Activated CD4-positive, alpha-beta T cell treated with anti-CD3 and anti-CD28 coated beads for 36 hours (primary cell): ENCODE measurements around the gene SLC10A7. TPM values are rescaled to one million over a fixed set of nuclear protein-coding genes. Genes with fewer than 3 reads are reported as not detected.

Experiments
- ATAC-seq: fragments of 200-7000 bp; cut with Tn5 transposase; one replicate; pipeline ENCODE4 v1.10.0; 2021; ENCODE audit warnings: mild to moderate bottlenecking, moderate library complexity
- CTCF ChIA-PET: fragments of 350-600 bp; sonication (Branson Sonifier 250); formaldehyde crosslinking; loops from one replicate; lab custom pipeline; 2021; ENCODE audit warnings: antibody characterized with exemption; lab: Charles Lee
- POLR2A ChIA-PET: fragments of 350-600 bp; sonication (Branson Sonifier 250); formaldehyde crosslinking; loops from one replicate; lab custom pipeline; 2021; ENCODE audit warnings: antibody characterized with exemption, inconsistent platforms; lab: Charles Lee
- DNase-seq: peaks from one replicate; pipeline ENCODE4 v3.0.0-alpha.2; 2020
- H3K27ac Mint-ChIP-seq: one replicate; pipeline ENCODE4 v1.8.0; 2021; ENCODE audit warnings: mixed read lengths
- H3K27me3 Mint-ChIP-seq: one replicate; pipeline ENCODE4 v1.8.0; 2021; ENCODE audit warnings: mixed read lengths
- H3K36me3 Mint-ChIP-seq: one replicate; pipeline ENCODE4 v1.8.0; 2021; ENCODE audit warnings: low read depth, mixed read lengths
- H3K4me1 Mint-ChIP-seq: one replicate; pipeline ENCODE4 v1.8.0; 2021; ENCODE audit warnings: mixed read lengths
- H3K4me3 Mint-ChIP-seq: one replicate; pipeline ENCODE4 v1.8.0; 2021; ENCODE audit warnings: mild to moderate bottlenecking, moderate library complexity, mixed read lengths
- H3K9me3 Mint-ChIP-seq: one replicate; pipeline ENCODE4 v1.8.0; 2021; ENCODE audit warnings: low read depth, mixed read lengths
- intact Hi-C, 2 experiments: fragments of 100-400 bp; cut with DNase I in 1 of 2; cut with micrococcal nuclease in 1 of 2; formaldehyde crosslinking; loops; one replicate each; pipeline versions ENCODE4 v1.14.2 to v1.15.1; 2022 to 2024; cut with DNase I, micrococcal nuclease
- total RNA-seq, 2 experiments: library from RNA; stranded (reverse); gene quantifications; one replicate each; pipeline ENCODE4 v1.2.3, GENCODE V29; 2021

SLC10A7 gene
- total RNA-seq, 2 experiments from 2014 or later, result 16.5 to 19.2 TPM

DNA sequence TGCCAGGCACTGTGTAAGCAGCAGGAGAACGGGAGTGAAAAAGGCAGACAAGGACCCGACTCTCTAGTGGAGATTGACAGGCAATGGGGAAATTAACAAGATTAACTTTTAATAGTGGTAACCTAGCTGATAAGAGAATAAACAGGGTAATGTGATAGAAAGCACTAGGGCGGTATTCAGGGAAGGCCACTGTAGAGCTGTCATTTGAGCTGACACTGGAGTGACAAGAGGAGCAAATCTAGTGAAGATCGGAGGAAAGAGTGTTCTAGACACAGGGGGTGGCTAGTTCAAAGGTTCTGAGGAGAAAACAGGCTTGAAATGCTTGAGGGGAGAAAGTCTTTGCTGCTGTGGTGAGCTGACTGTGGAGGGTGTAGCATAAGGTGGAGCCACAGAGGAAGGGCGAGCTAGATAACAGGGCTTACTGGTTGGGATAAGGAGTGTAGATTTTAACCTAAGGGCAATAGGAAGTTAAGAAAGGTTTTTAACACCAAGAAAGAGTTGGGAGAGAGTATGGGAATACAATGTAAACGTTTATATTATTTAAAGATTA, 122.8 kb downstream of the SLC10A7 start:
- DNase-seq, result no peak

GRCh38 chr4:146398404-146398803, 123.3 kb downstream of the SLC10A7 start:
- H3K27ac Mint-ChIP-seq, result no peak overlapping the region
- ChIA-PET CTCF (no interaction called here), POLR2A (no interaction called here)

More for the DNA sequence above, 122.8 kb downstream of the SLC10A7 start:
- H3K4me3 Mint-ChIP-seq, result no peak overlapping the region
- ChIA-PET POLR2A (no interaction called here), CTCF (no interaction called here)
- H3K27me3 Mint-ChIP-seq, result no peaks in the 10 kb centered on the region
- no peak for ATAC-seq
- H3K9me3 Mint-ChIP-seq, result no peaks in the 10 kb centered on the region
- H3K4me1 Mint-ChIP-seq, result no peaks in the 10 kb centered on the region
- H3K27ac Mint-ChIP-seq, result no peak overlapping the region
- intact Hi-C loops, result no loop called here
- no peaks in the 10 kb centered on the region for H3K36me3 Mint-ChIP-seq

GRCh38 chr4:146389561-146389960, 132.2 kb downstream of the SLC10A7 start:
- ChIA-PET POLR2A (no interaction called here), CTCF (interaction anchor here (0.8 to 1.0 kb wide), 2 partner anchors 47 to 49 kb away, joined by 3 read pairs; no protein-coding TSS in a partner anchor)
- Mint-ChIP-seq H3K27me3 (no peaks in the 10 kb centered on the region), H3K4me3 (no peak overlapping the region), H3K4me1 (peaks cover 2% of the 10 kb centered on the region), H3K27ac (no peak overlapping the region), H3K9me3 (no peaks in the 10 kb centered on the region), H3K36me3 (no peaks in the 10 kb centered on the region)
- ATAC-seq (no peak), DNase-seq (no peak)
- intact Hi-C loops, result no loop called here

More at GRCh38 chr4:146398404-146398803, 123.3 kb downstream of the SLC10A7 start:
- DNase-seq (no peak), ATAC-seq (no peak)
- Mint-ChIP-seq H3K4me3 (no peak overlapping the region), H3K36me3 (no peaks in the 10 kb centered on the region), H3K9me3 (no peaks in the 10 kb centered on the region), H3K4me1 (no peaks in the 10 kb centered on the region), H3K27me3 (no peaks in the 10 kb centered on the region)
- intact Hi-C loops, result no loop called here

DNA sequence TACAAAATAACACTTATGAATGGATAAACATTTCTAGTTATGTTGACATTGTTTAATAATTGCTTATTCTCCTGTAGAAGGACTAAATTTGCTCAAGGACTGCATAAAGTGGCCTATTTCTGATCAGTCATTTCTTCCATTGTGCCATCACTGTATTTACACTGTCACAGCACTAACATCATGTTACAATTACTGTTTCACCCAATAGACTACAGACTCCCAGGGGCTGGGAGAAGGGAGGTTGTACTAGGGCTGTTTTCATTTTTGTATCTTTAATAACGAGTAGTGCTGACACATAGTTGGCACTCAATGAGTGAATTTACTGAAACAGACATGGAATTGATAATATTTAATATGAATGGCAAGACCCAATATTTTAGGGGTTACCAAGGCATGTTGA, 139.5 kb downstream of the SLC10A7 start:
- Mint-ChIP-seq H3K27me3 (no peaks in the 10 kb centered on the region), H3K27ac (no peak overlapping the region), H3K4me3 (no peak overlapping the region), H3K36me3 (no peaks in the 10 kb centered on the region), H3K4me1 (peaks cover 2% of the 10 kb centered on the region), H3K9me3 (no peaks in the 10 kb centered on the region)
- ChIA-PET CTCF (interaction anchor here (0.5 to 0.6 kb wide), 2 partner anchors 108 to 423 kb away, joined by 3 read pairs; no protein-coding TSS in a partner anchor), POLR2A (no interaction called here)
- no peak for ATAC-seq
- DNase-seq, result no peak
- intact Hi-C loops, result no loop called here

DNA sequence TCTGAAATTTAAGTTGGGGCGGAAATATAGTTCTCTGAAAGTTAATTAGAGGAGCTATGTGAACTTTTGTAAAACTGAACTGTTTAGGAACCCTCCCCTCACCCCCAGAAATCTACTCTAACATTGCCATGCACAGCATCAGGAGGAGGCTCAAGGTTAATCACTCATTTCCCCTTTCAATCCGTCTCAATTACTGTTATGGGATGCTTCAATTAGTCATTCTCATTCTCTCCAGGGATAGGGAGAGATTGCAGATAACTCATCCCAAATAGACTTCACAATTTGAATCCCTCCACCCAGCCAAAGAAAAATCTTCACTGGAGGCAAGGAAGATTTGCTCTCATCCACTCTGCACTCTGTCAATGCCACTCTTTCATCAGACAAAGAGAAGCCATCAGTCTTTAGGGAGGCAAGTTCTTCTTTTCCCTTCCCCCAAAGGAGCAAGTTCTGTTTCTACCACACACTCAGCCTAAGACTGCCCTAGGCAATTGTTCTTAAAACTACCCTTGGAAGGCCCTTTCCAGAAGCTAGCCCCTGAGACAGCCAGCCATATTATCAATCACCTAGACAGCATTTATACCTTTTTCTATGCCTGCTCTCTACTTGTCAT, 140.4 kb downstream of the SLC10A7 start:
- ChIA-PET POLR2A (no interaction called here), CTCF (no interaction called here)
- no peak overlapping the region for H3K27ac Mint-ChIP-seq
- H3K9me3 Mint-ChIP-seq, result no peaks in the 10 kb centered on the region
- H3K27me3 Mint-ChIP-seq, result no peaks in the 10 kb centered on the region
- no peak overlapping the region for H3K4me3 Mint-ChIP-seq
- intact Hi-C loops, result no loop called here
- ATAC-seq (no peak), DNase-seq (no peak)
- peaks cover 2% of the 10 kb centered on the region for H3K4me1 Mint-ChIP-seq
- H3K36me3 Mint-ChIP-seq, result no peaks in the 10 kb centered on the region

GRCh38 chr4:146379744-146380143, 142.0 kb downstream of the SLC10A7 start:
- H3K27me3 Mint-ChIP-seq, result no peaks in the 10 kb centered on the region
- H3K4me3 Mint-ChIP-seq, result no peak overlapping the region
- CTCF ChIA-PET, result no interaction called here
- no peaks in the 10 kb centered on the region for H3K4me1 Mint-ChIP-seq
- ATAC-seq (no peak), DNase-seq (no peak)
- no peaks in the 10 kb centered on the region for H3K36me3 Mint-ChIP-seq
- H3K27ac Mint-ChIP-seq, result no peak overlapping the region
- H3K9me3 Mint-ChIP-seq, result no peaks in the 10 kb centered on the region
- intact Hi-C loops, result no loop called here
- POLR2A ChIA-PET, result no interaction called here

DNA sequence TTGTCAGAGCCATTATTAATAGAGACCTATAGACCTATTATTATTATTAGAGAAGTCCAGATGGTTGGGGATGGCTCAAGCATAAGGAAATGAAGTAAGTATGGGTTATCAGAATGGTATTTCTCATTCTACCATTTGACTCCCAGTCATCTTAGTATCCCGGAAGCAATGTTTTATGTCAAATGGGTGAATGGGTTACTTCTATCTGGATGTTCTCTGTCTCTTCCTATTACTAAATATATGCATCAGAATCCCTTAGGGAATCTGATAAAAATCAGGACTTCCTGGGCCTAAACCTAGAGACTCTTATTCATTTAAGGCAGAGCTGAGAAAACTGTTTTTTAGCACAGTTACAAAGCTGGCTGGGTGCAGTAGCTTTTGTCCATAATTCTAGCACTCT, 149.9 kb downstream of the SLC10A7 start:
- CTCF ChIA-PET, result interaction anchor here (1.0 kb wide), 1 partner anchor 124 kb away, joined by 3 read pairs; no protein-coding TSS in a partner anchor
- H3K4me1 Mint-ChIP-seq, result peaks cover 2% of the 10 kb centered on the region
- H3K27ac Mint-ChIP-seq, result no peak overlapping the region
- H3K27me3 Mint-ChIP-seq, result no peaks in the 10 kb centered on the region
- H3K4me3 Mint-ChIP-seq, result no peak overlapping the region
- DNase-seq (no peak), ATAC-seq (no peak)
- intact Hi-C loops, result no loop called here
- H3K9me3 Mint-ChIP-seq, result no peaks in the 10 kb centered on the region
- POLR2A ChIA-PET, result no interaction called here
- no peaks in the 10 kb centered on the region for H3K36me3 Mint-ChIP-seq

DNA sequence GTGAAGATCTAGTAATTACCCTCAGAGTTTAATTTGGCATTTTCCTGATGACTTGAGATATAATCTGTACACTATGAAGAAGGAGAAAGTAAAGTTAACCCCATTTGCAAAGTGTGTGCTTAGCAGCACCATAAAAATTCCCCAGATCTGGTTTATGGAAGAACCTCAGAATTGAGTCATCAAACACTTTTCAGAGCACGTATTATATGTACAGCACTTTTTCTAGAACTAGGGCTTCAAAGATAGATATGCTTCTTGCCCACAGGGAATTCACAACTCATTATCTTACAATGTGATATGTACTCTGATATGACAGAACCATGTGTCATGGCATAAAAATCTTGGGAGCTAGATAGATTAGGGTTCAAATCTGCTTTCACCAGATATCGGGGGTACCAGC, 150.9 kb downstream of the SLC10A7 start:
- no peak for DNase-seq
- H3K27me3 Mint-ChIP-seq, result no peaks in the 10 kb centered on the region
- intact Hi-C loops, result no loop called here
- H3K9me3 Mint-ChIP-seq, result peaks cover 2% of the 10 kb centered on the region
- no peaks in the 10 kb centered on the region for H3K36me3 Mint-ChIP-seq
- CTCF ChIA-PET, result no interaction called here
- no peak overlapping the region for H3K27ac Mint-ChIP-seq
- H3K4me1 Mint-ChIP-seq, result peaks cover 2% of the 10 kb centered on the region
- H3K4me3 Mint-ChIP-seq, result no peak overlapping the region
- ATAC-seq, result no peak
- POLR2A ChIA-PET, result no interaction called here

- Mint-ChIP-seq H3K4me1 (peaks cover 2% of the 10 kb centered on the region), H3K4me3 (no peak overlapping the region), H3K27ac (no peak overlapping the region), H3K9me3 (peaks cover 2% of the 10 kb centered on the region), H3K27me3 (no peaks in the 10 kb centered on the region), H3K36me3 (no peaks in the 10 kb centered on the region)
- intact Hi-C loops, result no loop called here
- ChIA-PET CTCF (no interaction called here), POLR2A (no interaction called here)
- no peak for ATAC-seq
- DNase-seq, result no peak
These were observed 152.3 kb downstream of the SLC10A7 start for GRCh38 chr4:146369446-146369845.

DNA sequence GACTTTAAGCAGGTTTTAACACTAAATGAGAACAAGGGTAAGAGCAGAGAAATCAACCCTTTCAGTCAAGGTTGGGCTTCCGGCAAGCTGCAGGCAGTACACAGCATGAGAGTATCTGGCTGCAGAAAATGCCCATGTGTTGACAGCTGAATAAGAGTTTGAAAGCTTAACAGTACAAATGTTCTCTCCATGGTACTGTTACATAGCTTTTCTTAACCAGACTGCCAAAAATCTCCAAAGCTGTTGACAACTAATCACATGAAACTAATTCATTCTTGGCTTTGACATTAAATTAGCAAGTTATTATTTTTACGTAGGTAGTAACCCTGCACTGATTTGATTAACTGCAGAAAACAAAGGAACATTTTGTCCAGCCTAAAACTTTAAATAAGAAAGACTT, 153.5 kb downstream of the SLC10A7 start:
- Mint-ChIP-seq H3K27me3 (no peaks in the 10 kb centered on the region), H3K27ac (no peak overlapping the region), H3K4me1 (peaks cover 2% of the 10 kb centered on the region), H3K4me3 (no peak overlapping the region), H3K36me3 (peaks cover 11% of the 10 kb centered on the region), H3K9me3 (peaks cover 14% of the 10 kb centered on the region)
- CTCF ChIA-PET, result no interaction called here
- POLR2A ChIA-PET, result no interaction called here
- intact Hi-C loops, result no loop called here
- ATAC-seq, result no peak
- DNase-seq, result no peak

DNA sequence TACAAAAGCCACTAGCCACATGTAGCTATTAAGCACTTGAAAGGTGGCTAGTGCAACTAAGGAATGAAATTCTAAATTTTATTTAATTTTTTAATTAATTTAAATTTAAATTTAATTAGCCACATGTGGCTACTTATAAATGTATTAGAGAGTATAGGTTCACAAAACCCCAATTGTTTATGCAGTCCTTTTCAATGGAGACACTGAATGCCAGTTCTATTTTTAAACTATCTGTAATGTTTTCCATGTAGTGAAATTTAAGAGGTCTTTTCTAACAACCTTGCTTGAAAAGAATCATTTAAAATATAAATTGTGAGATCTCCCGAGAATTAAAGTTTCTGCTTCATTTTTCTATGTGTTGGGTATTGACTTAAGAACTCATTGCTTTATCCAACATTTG, 154.4 kb downstream of the SLC10A7 start:
- no peak overlapping the region for H3K4me3 Mint-ChIP-seq
- DNase-seq, result no peak
- peaks cover 2% of the 10 kb centered on the region for H3K4me1 Mint-ChIP-seq
- no peaks in the 10 kb centered on the region for H3K27me3 Mint-ChIP-seq
- POLR2A ChIA-PET, result no interaction called here
- CTCF ChIA-PET, result interaction anchor here (0.5 kb wide), 1 partner anchor 1772 kb away, joined by 3 read pairs; no protein-coding TSS in a partner anchor
- intact Hi-C loops, result no loop called here
- ATAC-seq, result no peak
- peaks cover 18% of the 10 kb centered on the region for H3K9me3 Mint-ChIP-seq
- peaks cover 17% of the 10 kb centered on the region for H3K36me3 Mint-ChIP-seq
- H3K27ac Mint-ChIP-seq, result no peak overlapping the region

DNA sequence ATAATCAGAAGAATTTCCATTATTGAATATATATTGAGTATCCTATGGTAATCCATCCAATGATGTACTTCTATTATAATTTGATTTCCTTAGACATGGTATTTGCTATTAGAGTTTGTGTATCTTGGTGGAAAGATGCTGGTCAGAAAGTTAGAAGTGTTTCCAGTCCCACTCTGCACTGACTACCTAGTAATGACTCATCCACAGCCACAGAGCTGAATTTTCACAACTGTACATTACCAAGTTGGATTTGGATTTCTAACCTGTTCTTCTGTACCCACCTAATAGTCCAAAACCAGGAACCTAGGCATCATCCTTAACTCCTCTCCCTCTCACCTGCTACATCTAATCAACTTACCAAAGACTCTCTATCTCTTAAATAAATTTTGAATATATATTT, 162.0 kb downstream of the SLC10A7 start:
- H3K36me3 Mint-ChIP-seq, result peaks cover 36% of the 10 kb centered on the region
- no peak overlapping the region for H3K4me3 Mint-ChIP-seq
- no peak for ATAC-seq
- ChIA-PET POLR2A (no interaction called here), CTCF (no interaction called here)
- no peak for DNase-seq
- no peaks in the 10 kb centered on the region for H3K4me1 Mint-ChIP-seq
- no peak overlapping the region for H3K27ac Mint-ChIP-seq
- no peaks in the 10 kb centered on the region for H3K27me3 Mint-ChIP-seq
- intact Hi-C loops, result no loop called here
- H3K9me3 Mint-ChIP-seq, result peaks cover 26% of the 10 kb centered on the region
